ENCODE measurements around the gene KIF26B.

GRCh38 chr1:245291351-245291750 is 136.6 kb downstream of the KIF26B start:
- TF ChIP-seq CTCF (IDR thresholded peaks at IDR 0.05) = no peak
- no peak for TF ChIP-seq CHD2 (IDR thresholded peaks at IDR 0.05; ENCODE audit: low read length, partially characterized antibody)
- no peak for TF ChIP-seq POLR2AphosphoS5 (IDR thresholded peaks at IDR 0.05; ENCODE audit: low read depth, low read length)

Data from SK-N-SH (cell line).